Gastrocnemius medialis (tissue), 4 donors: ENCODE measurements around the gene SPACA4.

Source experiments
- CTCF ChIP-seq, 5 experiments: fragments of 450-650 bp in 3 of 5; fragments of 200-600 bp in 2 of 5; sonication (generic) in 2 of 5; IDR thresholded peaks in 4 of 5; conservative IDR thresholded peaks in 1 of 5; 1 replicate in 4 of 5; 2 replicates in 1 of 5; pipeline ENCODE4 v1.5.1; 2016 to 2019; ENCODE audit warnings: antibody characterized with exemption in 5 of 5, mild to moderate bottlenecking in 3 of 5, moderate library complexity in 3 of 5
- POLR2A ChIP-seq, 2 donors: fragments of 450-650 bp; IDR thresholded peaks; one replicate each; pipeline ENCODE4 v1.6.1; 2017; ENCODE audit warnings: antibody characterized with exemption in 2 of 2, mild to moderate bottlenecking in 2 of 2, moderate library complexity in 2 of 2

- no peak for TF ChIP-seq CTCF (IDR thresholded peaks at IDR 0.05 in 4 of 5, conservative IDR thresholded peaks at IDR 0.05 in 1 of 5)
- no peak for TF ChIP-seq POLR2A (IDR thresholded peaks at IDR 0.05)
Observed at GRCh38 chr19:48603449-48603848, 3.1 kb upstream of the SPACA4 start.
